Erythroblast (primary cell): ENCODE measurements around the gene NIPSNAP2.

Experiments
- GATA1 ChIP-seq: IDR thresholded peaks from 2 replicates; pipeline ENCODE4 v1.6.1; 2011; ENCODE audit warnings: low read depth, mild to moderate bottlenecking, control low read depth, low read length, moderate library complexity
- POLR2A ChIP-seq: IDR thresholded peaks from 2 replicates; pipeline ENCODE4 v1.6.1; 2011; ENCODE audit warnings: mild to moderate bottlenecking, low read length

DNA sequence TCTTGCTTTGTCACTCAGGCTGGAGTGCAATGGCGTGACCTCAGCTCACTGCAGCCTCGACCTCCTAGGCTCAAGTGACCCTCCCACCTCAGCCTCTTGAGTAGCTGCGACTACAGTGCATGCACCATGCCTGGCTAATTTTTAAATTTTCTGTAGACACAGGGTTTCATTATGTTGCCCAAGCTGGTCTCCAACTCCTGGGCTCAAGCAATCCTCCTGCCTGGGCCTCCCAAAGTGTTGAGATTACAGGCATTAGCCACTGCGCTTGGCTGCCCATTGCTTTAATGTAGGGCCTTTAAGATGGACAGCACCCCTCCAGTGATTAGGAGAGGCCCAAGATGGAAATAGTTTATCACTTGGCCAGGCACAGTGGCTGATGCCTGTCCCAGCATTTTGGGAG lies 39.4 kb downstream of the NIPSNAP2 start:
- TF ChIP-seq POLR2A (no peak), GATA1 (no peak)
